ENCODE measurements around the gene TBCD. TPM values are rescaled to one million over a fixed set of nuclear protein-coding genes. Genes with fewer than 3 reads are reported as not detected.

The TBCD gene
- total and polyA plus RNA-seq, 8 donors: 28.7 to 161 (median 40.0) TPM

DNA sequence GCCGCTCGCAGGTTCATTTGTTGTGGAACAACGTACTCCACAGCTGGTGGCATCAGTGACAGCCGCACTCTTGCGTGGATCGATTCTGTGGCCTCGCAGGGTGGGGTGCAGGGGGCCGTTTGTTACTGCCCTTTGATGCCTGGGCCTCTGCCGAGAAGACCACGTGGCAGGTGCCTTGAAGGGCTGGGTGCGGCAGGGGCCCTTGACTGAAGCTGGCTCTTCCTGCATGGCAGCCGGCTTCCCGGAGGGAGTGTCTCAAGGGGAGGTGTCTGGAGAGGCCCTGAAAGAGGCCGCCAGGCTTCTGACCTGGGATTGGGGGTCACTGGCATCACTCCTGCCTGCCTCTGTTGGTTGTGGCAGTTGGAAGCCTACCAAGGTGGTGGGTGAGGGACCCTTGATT lies 43.8 kb downstream of the TBCD start:
- TF ChIP-seq, protein P1, sequence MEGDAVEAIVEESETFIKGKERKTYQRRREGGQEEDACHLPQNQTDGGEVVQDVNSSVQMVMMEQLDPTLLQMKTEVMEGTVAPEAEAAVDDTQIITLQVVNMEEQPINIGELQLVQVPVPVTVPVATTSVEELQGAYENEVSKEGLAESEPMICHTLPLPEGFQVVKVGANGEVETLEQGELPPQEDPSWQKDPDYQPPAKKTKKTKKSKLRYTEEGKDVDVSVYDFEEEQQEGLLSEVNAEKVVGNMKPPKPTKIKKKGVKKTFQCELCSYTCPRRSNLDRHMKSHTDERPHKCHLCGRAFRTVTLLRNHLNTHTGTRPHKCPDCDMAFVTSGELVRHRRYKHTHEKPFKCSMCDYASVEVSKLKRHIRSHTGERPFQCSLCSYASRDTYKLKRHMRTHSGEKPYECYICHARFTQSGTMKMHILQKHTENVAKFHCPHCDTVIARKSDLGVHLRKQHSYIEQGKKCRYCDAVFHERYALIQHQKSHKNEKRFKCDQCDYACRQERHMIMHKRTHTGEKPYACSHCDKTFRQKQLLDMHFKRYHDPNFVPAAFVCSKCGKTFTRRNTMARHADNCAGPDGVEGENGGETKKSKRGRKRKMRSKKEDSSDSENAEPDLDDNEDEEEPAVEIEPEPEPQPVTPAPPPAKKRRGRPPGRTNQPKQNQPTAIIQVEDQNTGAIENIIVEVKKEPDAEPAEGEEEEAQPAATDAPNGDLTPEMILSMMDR (IDR thresholded peaks at IDR 0.05): no peak
- H3K36me3 ChIP-seq: no peaks in the 10 kb centered on the region
- FAIRE-seq (no peak), ATAC-seq (no peak), DNase-seq (no peak)
- no peaks in the 10 kb centered on the region for H3K4me1 ChIP-seq
- WGBS, 2 donors: 93% methylated on average over 14 of the region's 14 CpGs
- no peaks in the 10 kb centered on the region for H3K9me3 ChIP-seq
- intact Hi-C loops (cut with DNase I): no loop called here
- no peak overlapping the region for H3K4me3 ChIP-seq
- H3K27ac ChIP-seq: no peak overlapping the region
- H3K27me3 ChIP-seq: no peaks in the 10 kb centered on the region

DNA sequence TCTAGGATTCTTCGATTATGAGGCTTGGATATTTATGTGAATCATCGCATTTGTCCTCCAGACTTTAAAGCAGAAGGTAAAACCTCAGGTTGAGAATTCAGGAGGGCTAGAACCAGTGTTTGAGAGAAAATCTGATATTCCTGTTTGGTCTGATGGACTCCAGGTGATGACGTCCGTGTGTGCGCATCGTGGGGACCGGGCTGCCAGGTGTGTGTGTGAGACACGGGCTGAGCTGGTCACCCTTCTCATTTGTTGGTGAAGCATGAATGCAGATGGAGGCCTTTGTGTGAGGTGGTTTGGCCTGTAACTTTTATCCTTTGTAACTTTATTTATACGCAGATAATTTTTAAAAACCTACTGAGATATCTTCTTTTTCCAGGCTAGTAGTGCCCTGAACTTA lies 45.2 kb downstream of the TBCD start:
- intact Hi-C loops (cut with DNase I): no loop called here
- H3K4me1 ChIP-seq: no peaks in the 10 kb centered on the region
- DNase-seq (no peak), ATAC-seq (no peak), FAIRE-seq (no peak)
- no peak overlapping the region for H3K27ac ChIP-seq
- no peaks in the 10 kb centered on the region for H3K36me3 ChIP-seq
- no peaks in the 10 kb centered on the region for H3K9me3 ChIP-seq
- TF ChIP-seq, protein P1 (IDR thresholded peaks at IDR 0.05): no peak
- H3K27me3 ChIP-seq: no peaks in the 10 kb centered on the region
- H3K4me3 ChIP-seq: no peak overlapping the region
- WGBS, 2 donors: 94% methylated on average over 9 of the region's 9 CpGs

DNA sequence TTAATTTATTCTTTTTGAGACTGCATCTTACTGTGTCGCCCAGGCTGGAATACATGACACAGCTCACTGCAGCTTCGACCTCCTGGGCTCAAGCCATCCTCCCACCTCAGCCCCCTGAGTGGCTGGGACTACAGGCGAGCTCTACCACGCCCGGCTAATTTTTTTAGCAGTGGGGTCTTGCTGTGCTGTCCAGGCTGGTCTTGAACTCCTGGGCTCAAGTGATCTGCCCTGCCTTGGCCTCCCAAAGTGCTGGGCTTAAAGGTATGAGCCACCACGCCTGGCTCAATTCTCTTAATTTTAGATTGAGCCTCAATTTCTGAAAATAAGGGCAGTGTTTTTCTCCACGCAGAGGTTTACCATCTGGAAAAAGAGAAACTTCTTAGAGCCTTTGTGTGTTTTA lies 46.9 kb downstream of the TBCD start:
- H3K27ac ChIP-seq: no peak overlapping the region
- intact Hi-C loops (cut with DNase I): no loop called here
- H3K36me3 ChIP-seq: no peaks in the 10 kb centered on the region
- H3K27me3 ChIP-seq: no peaks in the 10 kb centered on the region
- TF ChIP-seq, protein P1 (IDR thresholded peaks at IDR 0.05): no peak
- WGBS, 2 donors: 96 to 99% methylated on average over 7 of the region's 7 CpGs
- FAIRE-seq (no peak), ATAC-seq (no peak), DNase-seq (peak in 1 of 6 donors; percentile 2)
- no peaks in the 10 kb centered on the region for H3K4me1 ChIP-seq
- no peaks in the 10 kb centered on the region for H3K9me3 ChIP-seq
- no peak overlapping the region for H3K4me3 ChIP-seq

DNA sequence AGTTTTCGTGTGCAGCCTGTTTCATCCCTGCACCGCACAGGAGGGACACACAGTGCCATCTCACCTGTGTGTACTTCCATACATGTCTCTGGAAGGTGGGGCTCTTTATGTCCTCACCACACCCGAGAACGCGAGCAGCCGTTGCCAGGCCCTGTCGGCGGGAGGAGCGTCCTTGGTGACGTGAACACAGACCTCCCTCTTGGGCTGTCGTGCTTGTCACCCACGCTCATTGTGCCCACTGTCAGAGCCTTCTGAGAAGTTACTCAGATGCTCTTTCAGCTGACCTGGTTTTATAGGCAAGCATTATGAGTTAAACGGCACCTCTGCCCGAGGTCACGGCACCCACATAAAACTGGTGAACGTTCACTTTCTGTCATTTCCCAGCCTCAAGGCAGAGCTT lies 47.7 kb downstream of the TBCD start:
- no peaks in the 10 kb centered on the region for H3K36me3 ChIP-seq
- ATAC-seq (no peak), DNase-seq (peak in 2 of 6 donors; percentile 2 to 36), FAIRE-seq (no peak)
- 90 to 92% methylated on average over 16 of the region's 16 CpGs for WGBS, 2 donors
- intact Hi-C loops (cut with DNase I): no loop called here
- TF ChIP-seq, protein P1 (IDR thresholded peaks at IDR 0.05): no peak
- no peaks in the 10 kb centered on the region for H3K9me3 ChIP-seq
- H3K27ac ChIP-seq: no peak overlapping the region
- H3K4me3 ChIP-seq: no peak overlapping the region
- H3K4me1 ChIP-seq: no peaks in the 10 kb centered on the region
- H3K27me3 ChIP-seq: no peaks in the 10 kb centered on the region

DNA sequence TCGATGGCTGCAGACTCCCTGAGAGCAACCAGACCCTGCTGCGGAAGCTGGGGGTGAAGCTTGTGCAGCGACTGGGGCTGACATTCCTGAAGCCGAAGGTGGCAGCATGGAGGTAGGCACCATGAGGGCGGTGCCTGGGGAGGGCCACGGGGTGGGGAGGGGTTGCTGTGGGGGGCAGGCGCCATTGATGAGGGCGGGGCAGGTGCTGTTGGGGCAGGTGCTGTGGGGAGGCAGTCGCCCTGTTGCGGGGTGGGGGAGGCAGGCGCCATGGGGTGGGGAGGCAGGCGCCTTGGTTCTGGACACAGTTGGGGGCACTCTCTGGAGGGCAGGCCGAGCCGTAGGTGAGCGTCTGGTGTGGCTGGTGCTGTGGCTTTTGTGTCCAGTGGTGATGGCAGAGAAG lies 49.0 kb downstream of the TBCD start:
- TF ChIP-seq, protein P1 (IDR thresholded peaks at IDR 0.05): no peak
- FAIRE-seq (no peak), ATAC-seq (no peak), DNase-seq (peak in 2 of 6 donors; percentile 10 to 35)
- intact Hi-C loops (cut with DNase I): no loop called here
- no peaks in the 10 kb centered on the region for H3K27me3 ChIP-seq
- H3K36me3 ChIP-seq: no peaks in the 10 kb centered on the region
- H3K4me3 ChIP-seq: no peak overlapping the region
- H3K4me1 ChIP-seq: no peaks in the 10 kb centered on the region
- no peak overlapping the region for H3K27ac ChIP-seq
- H3K9me3 ChIP-seq: no peaks in the 10 kb centered on the region
- WGBS, 2 donors: 97 to 99% methylated on average over 15 of the region's 15 CpGs
